Mesendoderm (in vitro differentiated cells): ENCODE data around the gene UBE2G1.

Experiments used
- DNase-seq: peaks from one replicate; pipeline ENCODE4 v3.0.0; 2013
- H2AK5ac ChIP-seq: 2 replicates; pipeline ENCODE4 v1.6.1; 2013; ENCODE audit warnings: low read length, inconsistent platforms
- H2BK120ac ChIP-seq: 2 replicates; pipeline ENCODE4 v1.6.1; 2013; ENCODE audit warnings: low read depth, mild to moderate bottlenecking, low read length, moderate library complexity, mixed read lengths
- H2BK15ac ChIP-seq: replicated peaks from 2 replicates; pipeline ENCODE4 v1.6.1; 2013; ENCODE audit warnings: low read depth, mild to moderate bottlenecking, moderate library complexity
- H2BK5ac ChIP-seq: 2 replicates; pipeline ENCODE4 v1.6.1; 2013; ENCODE audit warnings: low read length, inconsistent platforms
- H3K18ac ChIP-seq: 2 replicates; pipeline ENCODE4 v1.6.1; 2013; ENCODE audit warnings: mild to moderate bottlenecking, low read length, mixed read lengths
- H3K23ac ChIP-seq: one replicate; pipeline ENCODE4 v1.6.1; 2013; ENCODE audit warnings: low read length
- H3K27ac ChIP-seq: 2 replicates; pipeline ENCODE4 v1.5.1; 2013; ENCODE audit warnings: low read depth, mild to moderate bottlenecking, inconsistent platforms, low read length, moderate library complexity
- H3K27me3 ChIP-seq: 2 replicates; pipeline ENCODE4 v1.6.1; 2013; ENCODE audit warnings: low read length, control low read depth, mild to moderate bottlenecking, inconsistent platforms; ENCODE audit not compliant: insufficient read depth, poor library complexity
- H3K36me3 ChIP-seq: 2 replicates; pipeline ENCODE4 v1.6.1; 2013; ENCODE audit warnings: low read length, inconsistent platforms; ENCODE audit not compliant: control insufficient read depth, insufficient read depth
- H3K4ac ChIP-seq: one replicate; pipeline ENCODE4 v1.6.1; 2013; ENCODE audit warnings: low read depth, mild to moderate bottlenecking, low read length, moderate library complexity
- H3K4me1 ChIP-seq: 2 replicates; pipeline ENCODE4 v1.6.1; 2013; ENCODE audit warnings: low read depth, low read length, inconsistent platforms; ENCODE audit not compliant: control insufficient read depth
- H3K4me2 ChIP-seq: 2 replicates; pipeline ENCODE4 v1.6.1; 2013; ENCODE audit warnings: low read length
- H3K4me3 ChIP-seq: 2 replicates; pipeline ENCODE4 v1.5.1; 2013; ENCODE audit warnings: mild to moderate bottlenecking, low read length
- H3K56ac ChIP-seq: one replicate; pipeline ENCODE4 v1.6.1; 2013; ENCODE audit warnings: low read length
- H3K79me1 ChIP-seq: 2 replicates; pipeline ENCODE4 v1.6.1; 2013; ENCODE audit warnings: low read length, inconsistent platforms
- H3K79me2 ChIP-seq: 2 replicates; pipeline ENCODE4 v1.6.1; 2013; ENCODE audit warnings: mild to moderate bottlenecking, low read length; ENCODE audit not compliant: control insufficient read depth, insufficient read depth
- H3K9ac ChIP-seq: 2 replicates; pipeline ENCODE4 v1.6.1; 2013; ENCODE audit warnings: low read length, inconsistent platforms
- H4K5ac ChIP-seq: one replicate; pipeline ENCODE4 v1.6.1; 2013; ENCODE audit warnings: low read length
- H4K8ac ChIP-seq: one replicate; pipeline ENCODE4 v1.6.1; 2013; ENCODE audit warnings: low read depth, mild to moderate bottlenecking, control low read depth, low read length, moderate library complexity
- WGBS: extraction: QIAGEN DNeasy Blood & Tissue Kit; methylation state at CpG from one replicate; pipeline ENCODE4 v1.1.7; 2013; ENCODE audit warnings: low lambda C conversion rate, missing lambda C conversion rate; ENCODE audit not compliant: insufficient coverage; ENCODE audit errors: extremely low coverage; 5-methylcytosine and 5-hydroxymethylcytosine counted together

Gene UBE2G1

DNA sequence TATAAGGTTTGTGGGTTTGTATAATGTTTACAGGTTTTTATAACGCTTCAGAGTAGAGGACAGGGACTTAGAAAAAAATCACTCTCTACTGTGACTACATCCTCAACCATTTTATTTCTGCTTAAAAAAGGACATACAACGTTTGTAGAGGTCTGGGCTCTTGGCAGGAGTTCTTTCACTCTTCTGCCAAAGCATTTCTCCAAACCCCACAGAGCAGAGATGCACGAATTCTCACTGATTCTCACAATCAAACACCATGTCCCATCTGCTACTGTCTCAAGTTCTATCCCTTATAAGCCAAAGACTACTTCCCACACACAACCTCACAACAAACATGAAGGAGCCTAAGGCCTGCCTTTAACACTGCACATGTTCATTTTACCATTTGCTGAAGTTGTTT lies 95.7 kb downstream of the UBE2G1 start:
- no peak overlapping the region for H3K18ac ChIP-seq
- no peaks in the 10 kb centered on the region for H3K79me2 ChIP-seq
- no peak overlapping the region for H3K4me2 ChIP-seq
- H3K4me3 ChIP-seq = no peak overlapping the region
- no peak for DNase-seq
- no peak overlapping the region for H3K23ac ChIP-seq
- no peak overlapping the region for H4K8ac ChIP-seq
- H3K27me3 ChIP-seq = no peaks in the 10 kb centered on the region
- H2BK5ac ChIP-seq = no peak overlapping the region
- no peak overlapping the region for H3K56ac ChIP-seq
- no peaks in the 10 kb centered on the region for H3K36me3 ChIP-seq
- no CpG with 5 or more reads among the region's 3 CpGs for WGBS
- no peak overlapping the region for H3K27ac ChIP-seq
- no peak overlapping the region for H3K9ac ChIP-seq
- no peak overlapping the region for H4K5ac ChIP-seq
- H2BK120ac ChIP-seq = no peak overlapping the region
- H2AK5ac ChIP-seq = no peak overlapping the region
- H2BK15ac ChIP-seq = no peak overlapping the region
- peaks cover 4% of the 10 kb centered on the region for H3K79me1 ChIP-seq
- H3K4me1 ChIP-seq = no peaks in the 10 kb centered on the region
- no peak overlapping the region for H3K4ac ChIP-seq

DNA sequence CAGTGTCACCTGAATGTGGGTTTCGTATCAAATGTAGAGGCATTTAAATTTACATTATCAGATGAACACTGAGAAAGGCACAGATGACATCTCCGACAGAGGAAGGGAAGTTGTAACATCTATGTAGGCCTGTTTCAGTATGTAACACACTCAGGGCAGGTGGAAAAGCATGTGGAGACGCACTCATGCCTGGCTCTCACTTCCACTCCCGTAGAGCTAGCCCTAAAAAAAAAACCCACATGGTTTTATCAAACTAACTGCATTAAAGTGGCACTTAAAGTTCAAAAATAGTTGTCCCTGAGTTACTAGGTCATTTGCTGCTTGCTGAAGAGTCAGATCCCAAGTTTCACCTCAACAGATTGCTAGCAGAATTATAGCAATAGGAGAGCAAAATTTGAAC lies 96.6 kb downstream of the UBE2G1 start:
- Histone ChIP-seq H2BK15ac (no peak overlapping the region), H2BK5ac (no peak overlapping the region), H3K79me2 (no peaks in the 10 kb centered on the region), H3K23ac (no peak overlapping the region), H2BK120ac (no peak overlapping the region), H3K27me3 (no peaks in the 10 kb centered on the region), H3K4me2 (no peak overlapping the region), H4K5ac (no peak overlapping the region), H3K9ac (no peak overlapping the region), H3K4me1 (no peaks in the 10 kb centered on the region), H3K4me3 (no peak overlapping the region), H3K18ac (no peak overlapping the region), H4K8ac (no peak overlapping the region), H3K4ac (no peak overlapping the region), H3K36me3 (no peaks in the 10 kb centered on the region), H2AK5ac (no peak overlapping the region), H3K79me1 (peaks cover 3% of the 10 kb centered on the region), H3K56ac (no peak overlapping the region), H3K27ac (no peak overlapping the region)
- no CpG with 5 or more reads among the region's 4 CpGs for WGBS
- DNase-seq = no peak

DNA sequence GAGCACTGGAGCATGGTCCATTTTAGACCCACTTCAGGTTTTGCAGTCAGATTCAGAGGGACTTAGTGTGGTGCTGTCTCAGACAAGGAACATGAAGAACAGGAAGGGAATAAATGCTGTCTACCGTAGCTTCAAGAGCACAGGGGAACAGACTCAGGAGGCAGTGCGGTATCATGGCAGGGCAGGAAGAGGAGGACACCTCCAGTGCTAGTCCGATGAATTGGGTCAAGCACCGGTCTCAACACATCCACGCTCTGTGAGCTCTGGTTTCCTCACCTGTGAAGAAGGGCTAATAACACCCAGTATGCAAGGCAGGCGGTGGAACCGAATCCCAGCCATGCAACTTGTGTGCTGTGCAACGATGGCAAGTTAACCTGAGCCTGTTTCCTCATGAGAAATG lies 99.1 kb downstream of the UBE2G1 start:
- no peak overlapping the region for H2AK5ac ChIP-seq
- no peak overlapping the region for H4K5ac ChIP-seq
- H3K27ac ChIP-seq = no peak overlapping the region
- H3K18ac ChIP-seq = no peak overlapping the region
- WGBS = no CpG with 5 or more reads among the region's 8 CpGs
- no peak overlapping the region for H3K4ac ChIP-seq
- H2BK120ac ChIP-seq = no peak overlapping the region
- H3K4me1 ChIP-seq = peaks cover 6% of the 10 kb centered on the region
- H3K36me3 ChIP-seq = no peaks in the 10 kb centered on the region
- peaks cover 6% of the 10 kb centered on the region for H3K79me1 ChIP-seq
- no peak overlapping the region for H3K56ac ChIP-seq
- no peak overlapping the region for H3K4me3 ChIP-seq
- no peak overlapping the region for H3K9ac ChIP-seq
- no peak for DNase-seq
- H2BK5ac ChIP-seq = no peak overlapping the region
- H3K27me3 ChIP-seq = no peaks in the 10 kb centered on the region
- H3K79me2 ChIP-seq = peaks cover 12% of the 10 kb centered on the region
- no peak overlapping the region for H3K4me2 ChIP-seq
- no peak overlapping the region for H3K23ac ChIP-seq
- no peak overlapping the region for H4K8ac ChIP-seq
- no peak overlapping the region for H2BK15ac ChIP-seq

DNA sequence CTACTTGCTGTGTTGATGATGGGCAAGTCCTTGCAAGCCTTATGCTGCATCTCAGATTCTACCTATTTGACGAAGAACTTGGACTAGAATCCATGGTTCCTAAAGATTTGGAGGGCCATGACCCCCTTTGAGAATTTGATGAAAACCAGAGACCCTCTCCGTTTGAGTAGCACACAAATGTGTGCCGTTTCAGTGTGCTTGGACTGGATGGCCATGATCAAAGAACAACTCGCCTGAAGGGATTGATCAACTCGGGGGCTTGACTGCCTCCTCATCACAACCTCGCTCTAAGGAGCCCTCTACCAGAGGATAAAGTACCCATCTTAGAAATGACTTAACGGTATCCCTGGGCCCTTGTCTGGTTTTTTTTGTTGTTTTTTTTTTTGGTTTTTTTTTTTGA lies 99.9 kb downstream of the UBE2G1 start:
- no CpG with 5 or more reads among the region's 7 CpGs for WGBS
- no peak for DNase-seq
- H3K18ac ChIP-seq = no peak overlapping the region

DNA sequence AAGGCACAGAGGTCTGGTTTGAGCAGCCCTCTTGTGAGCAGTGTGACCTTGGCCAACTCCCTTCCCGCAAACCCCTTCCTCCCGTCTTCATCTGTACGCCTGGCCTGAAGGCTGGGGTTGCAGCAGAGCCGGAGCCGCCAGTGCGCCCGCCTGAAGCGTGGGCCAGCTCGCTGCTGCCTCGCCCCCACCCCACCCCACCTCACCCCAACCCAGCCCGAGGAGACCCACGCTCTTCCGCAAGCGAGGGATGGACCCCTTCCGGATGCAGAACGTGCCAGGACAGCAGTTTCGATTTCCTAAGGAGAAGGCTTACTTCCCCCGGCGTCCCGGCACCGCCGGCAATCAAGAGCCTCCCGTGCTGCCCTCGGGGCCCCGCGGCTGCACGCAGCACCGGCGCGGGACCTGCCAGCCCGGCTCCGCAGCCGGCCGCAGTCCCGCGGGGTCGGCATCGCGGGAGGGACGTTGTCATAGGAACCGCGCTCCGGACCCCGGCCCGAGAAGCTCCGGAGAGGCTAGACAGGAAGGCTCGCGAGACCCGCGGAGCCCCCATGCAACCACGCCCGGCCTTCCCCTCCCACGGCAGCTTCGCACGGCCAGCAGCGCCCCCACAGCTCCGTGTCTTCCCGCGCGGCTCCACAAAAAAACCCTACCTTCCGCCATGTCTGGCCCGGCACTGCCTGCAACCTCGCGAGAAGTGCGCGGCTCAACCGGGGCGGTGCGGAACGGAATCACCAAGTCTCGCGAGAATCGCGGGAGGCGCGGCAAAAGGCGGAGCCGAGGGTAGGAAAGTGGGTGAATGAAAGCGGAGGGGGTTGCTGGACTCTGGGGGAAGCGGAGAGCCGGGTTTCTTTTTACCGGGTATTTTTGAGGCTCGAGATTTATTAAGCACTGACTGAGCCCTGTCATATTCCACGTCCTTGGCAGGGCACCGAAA lies 102.9 kb downstream of the UBE2G1 start, which contains the start of gene ANKFY1:
Gene ANKFY1, minus strand, starts transcription at position 698 of the 934 bp plus-strand sequence. Its CDS starts 38 bp downstream, at position 660.
- H3K36me3 ChIP-seq = no peaks in the 10 kb centered on the region
- no CpG with 5 or more reads among the region's 85 CpGs for WGBS

More for the DNA sequence above, 99.9 kb downstream of the UBE2G1 start:
- Histone ChIP-seq H4K8ac (no peak overlapping the region), H3K4me3 (no peak overlapping the region), H3K36me3 (no peaks in the 10 kb centered on the region), H3K4me1 (peaks cover 6% of the 10 kb centered on the region), H3K56ac (no peak overlapping the region), H3K4me2 (no peak overlapping the region), H2BK5ac (no peak overlapping the region), H3K23ac (no peak overlapping the region), H3K4ac (no peak overlapping the region), H3K27me3 (no peaks in the 10 kb centered on the region), H2BK15ac (no peak overlapping the region), H3K79me2 (peaks cover 20% of the 10 kb centered on the region), H3K79me1 (peaks cover 9% of the 10 kb centered on the region), H2BK120ac (no peak overlapping the region), H4K5ac (no peak overlapping the region), H3K9ac (no peak overlapping the region), H2AK5ac (no peak overlapping the region), H3K27ac (no peak overlapping the region)

More for the DNA sequence above, 102.9 kb downstream of the UBE2G1 start, which contains the start of gene ANKFY1:
- Histone ChIP-seq H2AK5ac (no peak within 1 kb of the TSS), H3K4me3 (peak within 1 kb of the TSS; percentile 72), H3K27ac (peak within 1 kb of the TSS; percentile 42), H3K56ac (peak within 1 kb of the TSS; percentile 93), H4K8ac (no peak within 1 kb of the TSS), H2BK5ac (no peak within 1 kb of the TSS), H3K9ac (peak within 1 kb of the TSS; percentile 92), H3K27me3 (no peaks in the 10 kb centered on the region), H3K79me2 (peaks cover 44% of the 10 kb centered on the region), H2BK15ac (no peak within 1 kb of the TSS), H3K4me1 (peaks cover 6% of the 10 kb centered on the region), H3K79me1 (peaks cover 21% of the 10 kb centered on the region), H3K23ac (peak within 1 kb of the TSS; percentile 83), H3K4me2 (peak within 1 kb of the TSS; percentile 98), H4K5ac (no peak within 1 kb of the TSS), H2BK120ac (no peak within 1 kb of the TSS), H3K18ac (peak within 1 kb of the TSS; percentile 77), H3K4ac (no peak within 1 kb of the TSS)
- DNase-seq = peak; percentile 96
